Osteoblast (primary cell): Measurements from ENCODE around the gene CYRIA. TPM values are rescaled to one million over a fixed set of nuclear protein-coding genes. Genes with fewer than 3 reads are reported as not detected.

Experiments
- DNase-seq: peaks from one replicate; pipeline ENCODE4 v3.0.0; 2011; ENCODE audit warnings: low spot score, mixed read lengths; ENCODE audit not compliant: insufficient read length; ENCODE audit errors: missing footprints
- H2AFZ ChIP-seq: 2 replicates; pipeline ENCODE4 v1.6.0; 2011; ENCODE audit warnings: mild to moderate bottlenecking, low read length
- H3K27ac ChIP-seq: 2 replicates; pipeline ENCODE4 v1.5.1; 2011; ENCODE audit warnings: mild to moderate bottlenecking, low read depth, low read length, moderate library complexity
- H3K27me3 ChIP-seq: 2 replicates; pipeline ENCODE4 v1.6.0; 2012; ENCODE audit warnings: mild to moderate bottlenecking, control low read depth, inconsistent platforms, low read length, moderate library complexity; ENCODE audit not compliant: insufficient read depth
- H3K36me3 ChIP-seq: 2 replicates; pipeline ENCODE4 v1.5.1; 2011; ENCODE audit warnings: mild to moderate bottlenecking, low read length, control low read depth, moderate library complexity; ENCODE audit not compliant: insufficient read depth
- H3K4me1 ChIP-seq: 2 replicates; pipeline ENCODE4 v1.5.1; 2011; ENCODE audit warnings: mild to moderate bottlenecking, low read length, control low read depth, moderate library complexity; ENCODE audit not compliant: insufficient read depth
- H3K4me2 ChIP-seq: 2 replicates; pipeline ENCODE4 v1.6.0; 2011; ENCODE audit warnings: mild to moderate bottlenecking, low read length; ENCODE audit not compliant: insufficient read depth
- H3K4me3 ChIP-seq: fragments of 200-600 bp; sonication (generic); 3 replicates; pipeline ENCODE4 v1.5.1; 2012; ENCODE audit warnings: mild to moderate bottlenecking, low read length, inconsistent platforms; ENCODE audit not compliant: insufficient read depth
- H3K79me2 ChIP-seq: 2 replicates; pipeline ENCODE4 v1.6.0; 2012; ENCODE audit warnings: mild to moderate bottlenecking, low read length, control low read depth, inconsistent platforms; ENCODE audit not compliant: insufficient read depth
- H3K9me3 ChIP-seq: 2 replicates; pipeline ENCODE4 v1.5.1; 2011; ENCODE audit warnings: low read depth, low read length, control low read depth
- H4K20me1 ChIP-seq: 2 replicates; pipeline ENCODE4 v1.6.0; 2012; ENCODE audit warnings: mild to moderate bottlenecking, low read length, control low read depth; ENCODE audit not compliant: insufficient read depth
- CTCF ChIP-seq: IDR thresholded peaks from 2 replicates; pipeline ENCODE4 v1.5.1; 2011; ENCODE audit warnings: mild to moderate bottlenecking, low read depth, low read length, moderate library complexity; ENCODE audit errors: extremely low read depth
- total RNA-seq: library from RNA; depleted of rRNA; stranded (reverse); fragments of >200 nt; gene quantifications from 2 replicates; pipeline ENCODE4 v1.2.3, GENCODE V29; 2012

The CYRIA gene
- total RNA-seq, 1 donor: 2.2 TPM

GRCh38 chr2:16620590-16620989 is 45.0 kb downstream of the CYRIA start:
- H3K27me3 ChIP-seq: no peaks in the 10 kb centered on the region
- peaks cover 12% of the 10 kb centered on the region for H3K4me1 ChIP-seq
- no peak overlapping the region for H3K27ac ChIP-seq
- no peak overlapping the region for H2AFZ ChIP-seq
- H3K36me3 ChIP-seq: no peaks in the 10 kb centered on the region
- no peaks in the 10 kb centered on the region for H3K79me2 ChIP-seq
- no peaks in the 10 kb centered on the region for H4K20me1 ChIP-seq
- no peak overlapping the region for H3K4me2 ChIP-seq
- no peaks in the 10 kb centered on the region for H3K9me3 ChIP-seq
- no peak for DNase-seq
- H3K4me3 ChIP-seq: no peak overlapping the region
- TF ChIP-seq CTCF: no peak

GRCh38 chr2:16619576-16620245 is 45.9 kb downstream of the CYRIA start:
- Histone ChIP-seq H2AFZ (no peak overlapping the region), H3K4me1 (peaks cover 12% of the 10 kb centered on the region), H3K36me3 (no peaks in the 10 kb centered on the region), H3K9me3 (no peaks in the 10 kb centered on the region), H3K27ac (no peak overlapping the region), H4K20me1 (no peaks in the 10 kb centered on the region), H3K79me2 (no peaks in the 10 kb centered on the region), H3K27me3 (peaks cover under 1% of the 10 kb centered on the region), H3K4me3 (no peak overlapping the region), H3K4me2 (no peak overlapping the region)
- TF ChIP-seq CTCF: no peak
- DNase-seq: no peak

GRCh38 chr2:16617282-16618266 is 48.1 kb downstream of the CYRIA start:
- peaks cover 9% of the 10 kb centered on the region for H3K27me3 ChIP-seq
- peaks cover 4% of the 10 kb centered on the region for H3K4me1 ChIP-seq
- no peaks in the 10 kb centered on the region for H3K36me3 ChIP-seq
- no peak overlapping the region for H3K4me3 ChIP-seq
- no peak overlapping the region for H3K4me2 ChIP-seq
- no peak overlapping the region for H3K27ac ChIP-seq
- H2AFZ ChIP-seq: no peak overlapping the region
- no peaks in the 10 kb centered on the region for H3K9me3 ChIP-seq
- H4K20me1 ChIP-seq: no peaks in the 10 kb centered on the region
- peak; percentile 57 for TF ChIP-seq CTCF
- H3K79me2 ChIP-seq: no peaks in the 10 kb centered on the region
- DNase-seq: peak; percentile 54
